HG03280 (cell line): ENCODE data around the gene STK38L.
A peak's percentile ranks its signal among the peaks of the same experiment; 100 is the strongest.

Source experiments
- ATAC-seq: cut with Tn5 transposase; IDR thresholded peaks from one replicate; pipeline ENCODE4 v1.9.1; 2021; ENCODE audit warnings: mild to moderate bottlenecking, moderate library complexity; ENCODE audit not compliant: unreplicated experiment

Gene STK38L

DNA sequence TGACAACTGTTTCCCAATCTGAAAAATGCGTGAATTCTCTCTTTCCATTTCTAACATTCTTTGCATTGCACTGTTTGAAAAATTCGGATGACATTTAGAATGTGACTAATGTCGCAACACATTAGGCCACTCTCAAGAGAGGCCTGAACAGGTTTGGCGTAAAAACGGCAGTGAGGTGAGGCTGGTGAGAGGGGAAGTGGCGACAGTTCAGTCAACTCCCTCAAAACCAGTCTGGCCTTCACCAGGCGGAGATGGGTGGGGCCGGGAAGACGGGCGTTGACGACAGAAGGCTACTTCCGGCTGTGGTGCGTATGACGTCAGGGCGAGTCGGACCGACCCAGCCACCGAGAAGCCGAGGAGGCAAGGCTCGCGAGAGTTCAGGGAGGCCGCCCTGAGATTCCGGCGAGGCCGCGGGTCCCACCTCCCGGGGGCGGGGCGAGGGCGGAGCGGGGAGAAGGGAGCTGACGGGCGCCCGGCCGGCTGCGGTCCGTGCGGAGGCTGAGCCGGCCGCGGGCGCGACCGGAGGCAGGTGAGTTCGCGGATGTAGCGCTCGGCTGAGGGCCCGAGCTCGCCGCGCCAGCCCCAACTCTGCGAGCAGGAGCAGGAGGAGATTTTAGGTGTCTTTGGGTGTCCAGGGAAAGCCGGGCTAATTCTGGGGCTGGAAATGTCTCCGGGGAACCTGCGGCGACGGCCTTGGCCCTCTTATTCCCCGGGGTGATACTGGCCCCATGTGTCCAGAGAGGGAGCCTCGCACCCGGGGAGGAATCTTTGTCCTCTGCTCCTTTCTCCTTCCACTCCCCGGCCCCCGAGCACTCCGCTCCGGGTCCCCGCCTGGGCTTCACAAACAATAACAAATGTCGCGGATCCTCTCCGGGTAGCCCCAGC lies at the start of gene STK38L:
TSS of gene STK38L (plus strand) at position 483 of the 885 bp plus-strand sequence. CDS start 53,435 bp downstream, outside the sequence.
- ATAC-seq = peak; percentile 94

DNA sequence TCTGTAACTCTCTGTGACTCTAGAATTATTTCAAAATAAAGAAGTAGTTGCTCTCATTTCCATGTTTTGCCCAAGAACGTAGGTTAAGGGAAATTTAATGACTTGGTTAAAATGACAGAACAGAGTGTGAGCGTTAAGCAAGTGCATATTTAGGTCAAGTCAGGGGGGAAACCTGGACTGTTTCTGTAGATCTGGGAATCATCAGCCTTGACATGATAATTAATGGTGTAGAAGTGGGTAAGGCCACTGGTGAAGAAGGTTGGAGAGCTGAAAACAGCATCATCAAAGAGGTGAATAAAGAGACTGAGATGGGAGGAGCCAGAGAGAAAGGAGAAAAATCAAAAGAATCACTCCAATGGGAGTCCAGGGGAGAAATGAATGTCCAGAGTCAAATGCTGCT lies 49.4 kb upstream of the STK38L start:
- ATAC-seq = no peak

DNA sequence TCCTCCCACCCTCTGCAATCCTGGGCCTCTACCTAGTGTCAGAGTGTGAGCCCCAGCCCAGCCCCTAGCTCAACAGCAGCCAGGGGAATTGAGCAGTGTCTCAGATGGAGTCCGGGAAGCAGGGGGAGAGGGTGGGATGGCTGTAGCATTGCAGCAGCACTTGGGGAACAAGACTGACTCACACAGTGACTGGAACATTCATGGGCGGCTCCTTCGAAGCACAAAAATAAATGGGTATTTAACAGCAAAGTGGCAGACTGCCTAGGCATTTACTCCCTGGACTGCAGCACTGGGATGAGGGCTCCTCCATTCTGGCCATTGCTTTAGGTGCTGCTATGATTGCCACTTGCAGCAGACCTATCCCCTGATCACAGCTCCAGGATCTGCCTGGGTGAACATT lies 46.0 kb upstream of the STK38L start:
- ATAC-seq = no peak

DNA sequence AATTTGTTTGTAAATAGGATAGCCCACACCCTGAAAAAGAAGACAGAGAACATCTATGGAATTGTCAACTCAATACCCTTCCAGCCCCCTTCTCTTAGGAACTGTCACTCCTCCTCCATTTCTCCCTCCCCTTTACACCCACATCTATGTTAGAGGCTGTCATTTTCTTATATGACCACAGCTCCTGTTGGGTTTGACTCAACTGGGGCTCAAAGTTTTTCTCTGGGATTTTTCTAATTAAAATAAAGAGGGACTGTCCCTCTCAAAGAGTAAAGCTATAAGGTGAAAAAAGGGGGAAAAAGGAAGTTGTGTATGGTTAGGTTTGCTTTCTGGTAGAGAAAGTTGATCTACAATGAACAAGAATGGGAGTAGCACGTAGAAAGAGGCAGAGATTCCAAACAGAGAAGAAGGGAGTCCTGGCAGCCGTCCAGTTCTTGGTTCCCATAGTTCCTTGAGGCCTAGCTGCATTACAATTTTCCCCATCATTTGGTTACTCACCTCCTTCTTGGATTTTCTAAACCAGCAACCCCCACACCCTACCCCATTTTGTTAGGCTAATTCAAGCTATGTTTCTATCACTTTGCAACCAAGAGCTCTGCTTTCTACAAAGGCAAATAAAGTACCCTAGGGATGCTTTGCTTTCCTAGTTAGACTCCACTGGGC lies 44.3 kb upstream of the STK38L start:
- ATAC-seq = no peak

DNA sequence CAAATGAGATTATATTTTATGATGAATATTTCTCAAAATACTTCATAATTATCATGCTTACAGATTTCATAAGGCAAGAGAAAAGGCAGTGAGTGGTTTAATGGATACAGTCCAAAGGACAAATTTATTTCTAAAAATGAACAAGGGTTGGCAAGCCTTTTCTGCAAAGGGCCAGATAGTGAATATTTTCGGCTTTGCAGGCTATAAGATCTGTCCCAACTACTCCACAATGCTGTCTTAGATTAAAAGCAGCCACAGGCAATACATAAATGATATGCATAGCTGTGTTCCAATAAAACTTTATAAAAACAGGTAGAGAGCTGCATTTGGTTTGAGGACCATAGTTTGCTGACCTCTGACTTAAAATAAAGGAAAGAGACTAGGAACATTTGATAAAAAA lies 42.9 kb upstream of the STK38L start:
- ATAC-seq = no peak

DNA sequence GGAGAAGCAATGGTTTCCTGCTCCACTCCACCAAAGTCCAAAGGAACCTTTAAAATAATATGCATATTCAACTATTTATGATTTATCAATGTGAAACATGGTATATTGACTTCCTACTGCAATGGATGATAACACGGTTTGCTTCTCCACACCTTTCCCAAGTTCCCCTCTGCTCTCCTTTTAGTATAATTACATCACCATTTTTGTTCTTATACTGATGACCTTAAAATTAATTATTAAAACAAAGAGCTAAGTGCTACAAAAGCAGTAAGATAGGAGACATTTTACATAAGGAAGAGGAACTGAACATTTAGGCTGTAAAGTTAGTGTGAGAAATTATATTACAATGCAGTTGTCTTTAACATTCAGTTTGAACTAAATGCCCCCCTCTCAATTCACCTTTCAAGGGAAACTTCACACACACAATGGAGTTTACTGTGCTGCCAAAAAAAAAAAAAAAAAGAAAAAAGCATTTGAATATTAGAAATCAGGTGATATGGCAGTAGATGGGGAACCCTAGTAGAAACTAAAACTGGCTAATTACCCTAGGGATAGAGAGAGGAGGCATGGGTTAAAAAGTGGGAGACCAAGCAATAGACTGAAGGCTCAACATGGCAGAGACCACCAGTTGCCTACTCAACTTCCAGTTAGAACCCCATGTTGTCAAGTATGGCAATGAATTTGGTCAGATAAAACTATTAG lies 37.1 kb upstream of the STK38L start:
- ATAC-seq = peak; percentile 8

DNA sequence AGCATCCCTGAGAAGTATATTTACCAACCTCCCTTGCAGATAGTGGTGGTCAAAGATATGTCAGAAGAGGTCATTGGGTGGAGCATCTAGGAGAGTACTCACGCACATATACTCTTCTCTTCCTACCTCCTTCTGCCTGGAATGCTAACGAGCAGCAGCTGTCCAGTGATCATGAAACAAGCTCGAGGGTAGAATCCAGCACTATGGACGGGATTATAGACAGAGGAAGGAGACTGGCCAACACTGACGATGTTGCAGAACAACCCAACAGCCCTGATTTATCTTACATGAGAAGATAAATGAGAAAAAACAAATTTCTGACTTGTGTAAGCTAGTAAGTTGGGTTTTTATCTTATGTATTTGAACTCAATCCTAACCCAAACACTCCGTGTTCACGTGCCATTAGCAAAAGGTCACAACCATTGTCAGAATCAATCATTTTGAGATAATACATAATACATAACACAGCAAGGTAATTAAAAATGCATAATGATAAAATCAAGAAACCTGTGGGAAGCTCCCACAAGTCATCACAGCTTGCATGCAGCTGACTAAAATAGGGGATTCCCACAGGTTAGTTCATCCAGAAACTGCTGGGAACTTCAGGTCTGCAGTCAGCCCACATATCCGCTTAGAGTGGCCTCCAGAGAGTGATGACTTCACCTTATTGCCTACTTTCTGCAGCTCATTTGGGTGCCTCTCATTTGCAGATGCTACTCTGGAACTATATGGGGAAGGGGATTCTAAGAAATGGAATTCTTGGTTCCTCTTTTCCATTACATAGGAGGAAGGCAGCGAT lies 36.3 kb upstream of the STK38L start:
- peak; percentile 74 for ATAC-seq

DNA sequence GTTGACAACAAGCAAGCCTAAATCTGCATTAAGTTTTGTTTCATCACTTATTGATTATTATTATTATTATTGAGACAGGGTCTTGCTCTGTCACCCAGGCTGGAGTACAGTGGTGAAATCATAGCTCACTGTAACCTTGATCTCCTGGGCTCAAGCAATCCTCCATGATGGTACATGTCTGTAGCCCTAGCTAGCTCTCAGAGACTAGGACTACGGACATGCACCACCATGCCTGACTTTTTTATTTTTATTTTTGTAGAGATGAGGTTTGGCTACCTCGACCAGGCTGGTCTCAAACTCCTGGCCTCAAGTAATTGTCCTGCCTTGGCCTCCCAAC lies 35.7 kb upstream of the STK38L start:
- ATAC-seq = peak; percentile 28

DNA sequence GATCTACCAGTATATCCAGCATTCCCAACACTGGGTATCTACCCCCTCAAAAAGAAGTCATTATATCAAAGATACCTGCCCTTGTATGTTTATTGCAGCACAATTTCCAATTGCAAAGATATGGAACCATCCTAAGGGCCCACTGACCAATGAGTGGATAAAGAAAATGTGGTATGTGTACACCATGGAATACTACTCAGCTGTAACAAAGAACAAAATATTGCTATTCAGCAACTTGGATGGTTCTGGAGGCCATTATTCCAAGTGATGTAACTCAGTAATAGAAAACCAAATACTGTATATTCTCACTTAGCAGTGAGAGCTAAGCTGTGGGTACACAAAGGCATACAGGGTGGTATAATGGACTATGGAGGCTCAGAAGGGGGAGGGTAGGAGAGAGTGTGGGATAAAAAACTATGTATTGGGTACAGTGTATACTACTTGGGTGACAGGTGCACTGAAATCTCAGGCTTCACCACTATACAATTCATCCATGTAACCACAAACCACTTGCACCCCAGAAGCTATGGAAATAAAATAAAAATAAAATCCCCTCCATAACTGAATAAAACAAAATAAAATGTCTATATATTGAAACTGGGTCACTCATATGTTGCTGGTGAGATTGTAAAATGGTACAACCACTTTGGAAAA lies 34.7 kb upstream of the STK38L start:
- ATAC-seq = no peak

DNA sequence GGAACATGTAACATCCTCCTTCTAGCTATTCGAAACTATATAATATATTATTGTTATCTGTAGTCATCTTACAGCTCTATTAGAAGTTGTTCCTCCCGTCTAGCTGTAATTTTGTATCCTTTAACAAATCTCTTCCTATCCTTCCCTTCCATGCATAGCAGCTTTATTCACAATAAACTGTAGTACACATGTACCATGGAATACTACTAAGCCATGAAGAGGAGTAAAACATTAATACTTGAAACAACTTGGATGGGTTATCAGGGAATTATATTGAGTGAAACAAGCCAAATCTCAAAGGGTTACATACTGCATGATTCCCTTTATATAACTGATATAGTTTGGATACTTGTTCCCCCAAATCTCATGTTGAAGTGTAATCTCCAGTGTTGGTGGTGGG lies 33.9 kb upstream of the STK38L start:
- ATAC-seq = no peak

DNA sequence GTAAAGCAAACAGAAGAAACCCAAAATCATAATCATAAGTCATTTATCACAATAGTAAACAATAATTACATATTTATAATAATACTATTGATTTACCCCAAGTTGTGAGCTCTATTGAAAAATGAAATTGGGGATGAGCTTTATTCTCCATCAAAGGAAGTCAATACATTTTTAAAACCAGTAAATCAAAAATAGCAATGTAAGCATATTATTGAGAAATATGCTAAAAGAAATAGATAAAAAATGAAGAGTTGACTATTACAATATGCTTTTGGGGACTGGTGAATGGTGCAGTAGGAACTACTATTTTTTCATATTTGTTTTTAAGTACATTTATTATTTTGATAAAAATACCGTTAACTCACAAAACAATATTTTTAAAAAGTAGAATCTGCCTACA lies 31.2 kb upstream of the STK38L start:
- ATAC-seq = no peak

DNA sequence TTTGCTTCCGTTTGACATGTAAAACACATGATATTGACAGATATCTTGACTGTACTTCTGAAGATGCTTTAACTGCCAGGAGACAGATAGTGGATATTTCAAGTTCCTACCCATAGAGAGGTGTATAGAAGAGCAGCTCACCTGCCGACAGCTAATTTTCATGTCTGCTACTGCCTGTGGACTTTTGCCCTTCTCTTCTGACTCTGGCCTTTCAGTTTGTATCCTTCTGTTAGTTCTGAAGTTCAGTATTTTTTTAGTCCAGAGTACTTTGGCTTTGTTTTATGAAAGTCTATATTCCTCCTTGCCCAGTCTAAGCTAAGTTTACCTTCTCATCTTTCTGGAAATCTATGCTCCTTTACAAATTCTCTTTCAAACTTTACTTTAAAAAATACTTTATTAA lies 30.8 kb upstream of the STK38L start:
- no peak for ATAC-seq

DNA sequence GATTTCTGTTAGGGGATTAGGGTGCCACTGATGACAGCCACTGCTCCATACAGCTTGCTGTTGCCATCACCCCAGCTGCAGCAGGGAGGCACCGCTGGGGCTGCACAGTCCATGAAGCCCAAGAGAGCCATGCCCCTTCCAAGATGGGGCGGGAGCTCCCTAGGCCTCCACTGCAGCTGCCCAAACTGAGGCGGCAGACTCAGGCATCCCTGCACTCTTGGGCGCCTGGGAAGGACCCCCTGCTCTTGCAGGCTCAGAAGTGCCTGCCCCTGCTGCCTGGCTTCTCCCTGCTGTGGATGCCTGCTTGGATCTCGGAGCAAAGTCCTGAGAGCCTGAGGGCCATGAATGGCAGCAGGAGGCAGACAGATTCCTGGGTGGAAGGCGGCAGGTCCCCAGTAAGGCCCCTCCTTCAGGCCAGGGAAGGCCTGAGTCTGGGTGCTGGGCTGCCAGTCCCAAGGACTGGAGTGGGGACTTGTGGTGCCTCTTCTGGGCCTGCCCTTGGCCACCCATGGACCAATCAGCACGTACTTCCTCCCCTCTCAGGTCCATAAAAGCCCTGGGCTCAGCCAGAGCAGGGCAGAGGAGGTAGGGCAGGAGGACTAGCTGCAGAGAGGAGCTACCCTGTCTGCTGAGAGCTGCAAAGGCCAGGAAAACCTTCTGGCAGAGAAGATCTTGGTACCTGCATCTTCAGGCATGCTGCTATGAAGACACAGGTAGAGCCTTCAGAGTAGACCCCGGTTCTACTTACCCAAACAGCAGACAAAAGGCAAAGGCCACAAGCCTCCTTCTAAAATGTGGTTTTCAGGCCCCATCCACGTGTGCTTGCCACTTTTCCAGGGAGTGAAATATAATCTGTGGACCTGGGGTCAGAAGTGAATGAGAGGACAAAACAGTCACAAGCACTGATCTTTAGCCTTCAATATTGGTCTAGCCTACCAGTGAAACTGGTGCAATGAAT lies 30.0 kb upstream of the STK38L start:
- no peak for ATAC-seq

DNA sequence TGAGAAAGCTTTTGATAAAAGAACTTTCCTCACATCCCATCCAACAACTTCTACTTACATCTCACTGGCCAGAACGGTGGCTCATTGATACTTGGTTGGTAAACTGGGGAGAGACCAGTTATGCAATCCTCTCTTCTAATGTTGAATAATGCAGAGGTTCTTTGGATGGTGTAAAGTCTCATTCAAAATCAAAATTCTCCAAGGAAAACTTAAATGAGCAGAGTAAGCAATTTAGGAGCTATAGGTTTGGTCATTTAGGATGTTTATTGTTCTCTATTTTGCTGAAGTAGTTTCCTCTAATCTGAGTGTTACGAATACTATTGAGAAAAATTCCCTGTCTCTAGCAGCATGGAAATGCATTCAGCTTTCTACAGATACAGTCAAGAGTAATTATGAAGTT lies 26.5 kb upstream of the STK38L start:
- ATAC-seq = no peak

DNA sequence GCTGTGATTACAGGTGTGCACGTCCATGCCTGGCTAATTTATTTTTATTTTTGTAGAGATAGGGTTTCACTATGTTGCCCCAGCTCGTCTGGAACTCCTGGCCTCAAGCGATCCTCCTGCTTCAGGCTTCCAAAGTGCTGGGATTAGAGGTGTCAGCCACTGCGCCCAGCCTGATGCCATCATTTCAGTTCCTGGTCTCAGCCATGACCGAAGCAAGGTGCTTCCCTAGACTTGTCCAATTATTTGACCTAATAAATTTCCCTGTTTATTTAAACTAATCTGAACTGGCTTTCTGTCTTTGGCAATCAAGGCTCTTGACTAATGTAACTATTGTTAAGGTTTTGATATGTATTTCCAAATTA lies 24.4 kb upstream of the STK38L start:
- ATAC-seq = no peak

DNA sequence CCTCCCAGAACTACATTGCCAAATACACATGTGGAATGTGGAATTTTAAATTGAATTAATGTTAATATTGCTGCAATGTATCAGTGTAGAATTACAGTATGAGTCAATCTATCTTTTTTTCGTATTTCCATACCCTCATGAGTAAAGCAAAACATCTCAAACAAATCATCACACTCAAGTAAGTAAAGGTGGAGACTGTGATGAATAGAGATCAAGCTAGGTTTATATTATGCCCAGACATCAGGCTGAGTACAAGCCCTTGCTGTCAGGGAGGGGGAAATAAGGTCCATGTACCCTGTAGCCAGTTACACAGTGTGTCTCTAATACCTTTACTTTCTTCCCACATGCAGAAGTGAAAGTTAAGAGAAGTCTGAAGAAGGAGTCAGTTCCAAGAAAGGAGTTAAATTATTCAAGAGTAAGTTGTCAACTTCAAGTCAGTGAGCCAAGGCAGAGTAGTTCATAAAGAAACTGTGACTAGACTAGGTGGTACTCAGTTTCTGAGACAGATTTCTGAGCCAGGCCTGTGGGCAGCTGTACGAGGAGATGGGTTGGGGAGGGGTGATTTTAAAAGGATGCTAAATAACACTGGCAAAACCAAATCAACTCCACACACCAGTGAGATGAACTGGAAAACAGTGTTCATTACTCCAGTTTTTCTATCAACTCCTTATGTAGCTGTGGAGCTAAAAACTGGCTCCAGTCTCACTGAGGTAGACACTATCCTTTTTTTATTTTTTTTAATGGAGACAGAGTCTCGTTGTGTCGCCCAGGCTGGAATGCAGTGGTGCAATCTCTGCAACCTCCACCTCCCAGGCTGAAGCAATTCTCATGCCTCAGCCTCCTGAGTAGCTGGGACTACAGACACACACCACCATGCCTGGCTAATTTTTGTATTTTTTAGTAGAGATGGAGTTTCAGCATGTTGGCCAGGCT lies 23.8 kb upstream of the STK38L start:
- ATAC-seq = peak; percentile 49

DNA sequence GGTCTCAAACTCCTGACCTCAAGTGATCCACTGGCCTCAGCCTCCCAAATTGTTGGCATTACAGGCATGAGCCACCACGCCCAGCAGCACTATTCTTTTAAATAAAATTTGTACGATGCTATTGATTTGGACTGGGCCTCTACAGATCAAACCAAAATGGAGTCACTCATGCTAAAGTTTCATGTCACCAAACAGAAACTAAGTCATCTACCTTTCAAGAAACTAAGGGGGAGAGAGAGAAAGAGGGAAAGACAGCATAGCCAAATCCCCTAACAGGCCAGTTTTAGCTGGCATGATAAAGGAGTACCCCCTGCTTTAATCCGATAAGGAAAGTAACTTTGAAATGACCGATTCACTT lies 23.1 kb upstream of the STK38L start:
- no peak for ATAC-seq

DNA sequence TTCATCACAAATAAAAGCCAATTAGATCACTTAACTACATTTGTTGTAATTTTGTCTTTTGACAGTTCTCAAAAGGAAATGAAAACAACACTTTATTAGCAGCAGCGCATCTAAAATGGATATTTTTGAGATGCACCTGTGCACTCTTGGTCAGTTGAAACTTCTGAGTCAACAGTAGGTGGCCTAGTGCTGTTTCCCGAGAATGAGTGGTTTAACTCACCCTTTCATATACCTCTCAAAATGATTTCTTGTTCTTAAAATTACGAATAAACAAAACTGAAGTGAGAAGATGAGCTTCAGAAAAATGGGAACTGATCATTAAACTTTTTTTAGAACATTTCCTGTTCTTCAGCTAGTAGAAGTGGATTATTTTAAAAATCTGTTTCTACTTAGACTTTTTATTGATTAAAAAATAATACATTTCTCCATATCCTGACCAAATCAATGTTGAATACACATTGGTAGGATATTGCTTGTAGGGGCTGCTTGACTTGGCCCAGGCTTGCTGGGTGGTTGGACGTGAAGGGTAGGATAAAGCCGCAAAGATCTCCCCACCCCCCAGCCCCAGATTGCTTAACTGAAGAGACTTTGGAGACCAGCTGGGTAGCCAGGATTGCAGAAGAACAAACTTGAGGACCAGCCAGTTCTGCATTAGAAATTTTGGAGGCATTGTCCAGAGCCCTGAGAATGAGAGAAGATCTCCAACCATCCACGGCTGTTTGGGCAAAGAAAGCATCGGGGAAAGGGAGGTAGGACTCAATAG lies 22.3 kb upstream of the STK38L start:
- peak; percentile 83 for ATAC-seq
